Panc1 (cell line): ENCODE data around the gene MAP3K12. TPM values are rescaled to one million over a fixed set of nuclear protein-coding genes. Genes with fewer than 3 reads are reported as not detected.

Experiments
- ATAC-seq: fragments of 200-7000 bp; cut with Tn5 transposase; 2 replicates; pipeline ENCODE4 v1.9.1; 2020; ENCODE audit warnings: mild to moderate bottlenecking, moderate library complexity
- BruUV-seq: library from RNA; stranded (reverse); fragments of 400-500 nt; replicated peaks from 2 replicates; lab custom pipeline; 2021; lab: Mats Ljungman, UMichigan
- CTCF ChIA-PET: fragments of 300-600 bp; sonication (Branson Sonifier 250); formaldehyde crosslinking; loops from one replicate; lab custom pipeline; 2022; ENCODE audit warnings: antibody characterized with exemption; lab: Charles Lee
- POLR2A ChIA-PET: fragments of 300-600 bp; sonication (Branson Sonifier 250); formaldehyde crosslinking; loops from one replicate; lab custom pipeline; 2022; ENCODE audit warnings: antibody characterized with exemption; lab: Charles Lee
- DNase-seq: peaks from one replicate; pipeline ENCODE4 v3.0.0-alpha.2; 2010; ENCODE audit warnings: low read depth, low spot score
- H3K27ac ChIP-seq: 2 replicates; pipeline ENCODE4 v1.5.1; 2011; ENCODE audit warnings: mild to moderate bottlenecking, low read length, inconsistent platforms
- H3K27me3 ChIP-seq: fragments of 200-500 bp; sonication (Bioruptor generic); 2 replicates; pipeline ENCODE4 v1.6.0; 2014; ENCODE audit warnings: low read length, inconsistent platforms; ENCODE audit not compliant: control insufficient read depth, insufficient read depth
- H3K36me3 ChIP-seq: fragments of 200-500 bp; sonication (Bioruptor generic); 2 replicates; pipeline ENCODE4 v1.5.1; 2014; ENCODE audit warnings: inconsistent platforms, mild to moderate bottlenecking, low read length, moderate library complexity; ENCODE audit not compliant: control insufficient read depth, insufficient read depth
- H3K4me1 ChIP-seq: 2 replicates; pipeline ENCODE4 v1.5.1; 2011; ENCODE audit warnings: inconsistent platforms, mild to moderate bottlenecking, low read length, moderate library complexity; ENCODE audit not compliant: control insufficient read depth, insufficient read depth
- H3K4me3 ChIP-seq, 2 experiments: 2 replicates each; pipeline ENCODE4 v1.5.1; 2011 to 2012; ENCODE audit warnings: low read depth in 2 of 2, low read length in 2 of 2, mild to moderate bottlenecking in 2 of 2, inconsistent platforms in 1 of 2, moderate library complexity in 1 of 2
- H3K9me3 ChIP-seq: fragments of 200-500 bp; sonication (Bioruptor generic); 2 replicates; pipeline ENCODE4 v1.5.1; 2014; ENCODE audit warnings: low read depth, mild to moderate bottlenecking, inconsistent platforms, low read length, moderate library complexity; ENCODE audit not compliant: control insufficient read depth, insufficient read depth
- CTCF ChIP-seq: fragments of 450-650 bp; IDR thresholded peaks from 2 replicates; pipeline ENCODE4 v1.5.1; 2017; ENCODE audit warnings: mild to moderate bottlenecking
- POLR2AphosphoS5 ChIP-seq: IDR thresholded peaks from 2 replicates; pipeline ENCODE4 v1.6.1; 2012; ENCODE audit warnings: mild to moderate bottlenecking, low read depth, low read length, moderate library complexity
- SIN3A ChIP-seq: IDR thresholded peaks from 2 replicates; pipeline ENCODE4 v1.6.1; 2012; ENCODE audit warnings: low read depth, mild to moderate bottlenecking, low read length, moderate library complexity, borderline replicate concordance; ENCODE audit not compliant: insufficient read depth
- TCF7L2 ChIP-seq: IDR thresholded peaks from 2 replicates; pipeline ENCODE4 v1.6.1; 2011; ENCODE audit warnings: mild to moderate bottlenecking, low read depth, low read length, inconsistent platforms
- in situ Hi-C: cut with HindIII; loops from 2 replicates; pipeline ENCODE4 v1.10.0; 2016; ENCODE audit warnings: low sequenced_read_pairs, low pct_unique_long_range_greater_than_20kb
- intact Hi-C: fragments of 100-400 bp; cut with micrococcal nuclease; formaldehyde crosslinking; loops from one replicate; pipeline ENCODE4 v1.10.0; 2022; ENCODE audit not compliant: unreplicated experiment
- total RNA-seq: library from RNA; stranded (reverse); gene quantifications from one replicate; pipeline ENCODE4 v1.2.1, GENCODE V29; 2021; ENCODE audit not compliant: unreplicated experiment
- TF ChIP-seq, protein P1 (sequence below), 2 experiments: IDR thresholded peaks; 2 replicates each; pipeline ENCODE4 v1.6.1; 2011 to 2012; ENCODE audit warnings: low read depth in 2 of 2, control low read depth in 1 of 2, low read length in 1 of 2, mild to moderate bottlenecking in 1 of 2, moderate library complexity in 1 of 2; ENCODE audit not compliant: insufficient read depth in 1 of 2

The MAP3K12 gene
- total RNA-seq, 1 experiment from 2014 or later: 32.2 TPM

GRCh38 chr12:53518381-53518780 is 19.1 kb upstream of the MAP3K12 start:
- H3K4me1 ChIP-seq: no peaks in the 10 kb centered on the region
- ChIA-PET CTCF (no interaction called here), POLR2A (no interaction called here)
- H3K9me3 ChIP-seq: no peaks in the 10 kb centered on the region
- no peak overlapping the region for H3K4me3 ChIP-seq
- DNase-seq: no peak
- H3K27ac ChIP-seq: no peak overlapping the region
- in situ Hi-C loops: no loop called here
- H3K27me3 ChIP-seq: no peaks in the 10 kb centered on the region
- TF ChIP-seq, protein P1, sequence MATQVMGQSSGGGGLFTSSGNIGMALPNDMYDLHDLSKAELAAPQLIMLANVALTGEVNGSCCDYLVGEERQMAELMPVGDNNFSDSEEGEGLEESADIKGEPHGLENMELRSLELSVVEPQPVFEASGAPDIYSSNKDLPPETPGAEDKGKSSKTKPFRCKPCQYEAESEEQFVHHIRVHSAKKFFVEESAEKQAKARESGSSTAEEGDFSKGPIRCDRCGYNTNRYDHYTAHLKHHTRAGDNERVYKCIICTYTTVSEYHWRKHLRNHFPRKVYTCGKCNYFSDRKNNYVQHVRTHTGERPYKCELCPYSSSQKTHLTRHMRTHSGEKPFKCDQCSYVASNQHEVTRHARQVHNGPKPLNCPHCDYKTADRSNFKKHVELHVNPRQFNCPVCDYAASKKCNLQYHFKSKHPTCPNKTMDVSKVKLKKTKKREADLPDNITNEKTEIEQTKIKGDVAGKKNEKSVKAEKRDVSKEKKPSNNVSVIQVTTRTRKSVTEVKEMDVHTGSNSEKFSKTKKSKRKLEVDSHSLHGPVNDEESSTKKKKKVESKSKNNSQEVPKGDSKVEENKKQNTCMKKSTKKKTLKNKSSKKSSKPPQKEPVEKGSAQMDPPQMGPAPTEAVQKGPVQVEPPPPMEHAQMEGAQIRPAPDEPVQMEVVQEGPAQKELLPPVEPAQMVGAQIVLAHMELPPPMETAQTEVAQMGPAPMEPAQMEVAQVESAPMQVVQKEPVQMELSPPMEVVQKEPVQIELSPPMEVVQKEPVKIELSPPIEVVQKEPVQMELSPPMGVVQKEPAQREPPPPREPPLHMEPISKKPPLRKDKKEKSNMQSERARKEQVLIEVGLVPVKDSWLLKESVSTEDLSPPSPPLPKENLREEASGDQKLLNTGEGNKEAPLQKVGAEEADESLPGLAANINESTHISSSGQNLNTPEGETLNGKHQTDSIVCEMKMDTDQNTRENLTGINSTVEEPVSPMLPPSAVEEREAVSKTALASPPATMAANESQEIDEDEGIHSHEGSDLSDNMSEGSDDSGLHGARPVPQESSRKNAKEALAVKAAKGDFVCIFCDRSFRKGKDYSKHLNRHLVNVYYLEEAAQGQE (IDR thresholded peaks at IDR 0.05; ENCODE audit: insufficient read depth in 1 of 2, low read depth in 2 of 2, low read length in 1 of 2): no peak
- TF ChIP-seq POLR2AphosphoS5 (no peak), SIN3A (no peak)
- no TSS peak for BruUV-seq
- no peak for ATAC-seq
- intact Hi-C loops: no loop called here
- peaks cover 10% of the 10 kb centered on the region; the same call in 1 of the 2 replicates for H3K36me3 ChIP-seq

DNA sequence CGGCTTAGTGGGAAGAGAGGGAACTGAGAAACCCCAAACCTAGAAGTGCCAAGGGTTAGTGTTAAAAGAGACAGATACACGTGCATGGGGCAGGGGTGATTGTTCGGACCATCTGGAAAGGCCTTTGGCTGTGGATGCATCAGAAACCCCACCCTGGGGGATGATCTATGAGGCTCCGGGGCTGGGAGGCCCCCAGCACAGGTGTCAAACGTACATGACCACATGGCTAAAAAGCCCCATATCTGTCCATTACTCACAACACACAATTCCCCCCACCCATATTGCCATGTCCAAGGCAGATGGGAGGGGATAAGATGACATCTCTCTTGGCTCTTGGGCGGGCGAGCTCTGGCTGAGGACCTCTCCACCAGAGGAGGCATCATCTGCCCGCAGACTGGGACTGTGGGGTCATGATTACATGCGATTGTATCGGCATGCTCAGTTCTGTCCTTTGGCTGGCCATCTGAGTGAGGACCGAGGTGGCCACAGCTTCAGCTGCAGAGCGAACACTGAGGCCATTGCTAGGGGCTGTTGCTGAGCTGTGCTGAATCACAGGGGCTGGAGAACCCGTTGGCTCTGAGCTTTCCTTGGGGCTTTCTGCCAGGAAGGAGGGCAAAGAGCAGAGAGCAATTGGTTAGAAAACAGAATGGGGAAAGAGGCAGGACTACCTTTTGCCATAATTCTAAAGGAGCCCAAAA is 17.6 kb upstream of the MAP3K12 start:
- CTCF ChIA-PET: no interaction called here
- intact Hi-C loops (no loop called here), in situ Hi-C loops (no loop called here)
- no TSS peak for BruUV-seq
- POLR2A ChIA-PET: no interaction called here
- DNase-seq (no peak), ATAC-seq (no peak)
- Histone ChIP-seq H3K36me3 (peaks cover 12% of the 10 kb centered on the region; the same call in 1 of the 2 replicates), H3K4me1 (no peaks in the 10 kb centered on the region), H3K9me3 (no peaks in the 10 kb centered on the region), H3K27ac (no peak overlapping the region), H3K4me3 (no peak overlapping the region), H3K27me3 (no peaks in the 10 kb centered on the region)
- TF ChIP-seq POLR2AphosphoS5: no peak
- no peak for TF ChIP-seq CTCF
- TF ChIP-seq TCF7L2: no peak
- TF ChIP-seq, protein P1 (IDR thresholded peaks at IDR 0.05; ENCODE audit: insufficient read depth in 1 of 2, low read depth in 2 of 2, low read length in 1 of 2): no peak
- TF ChIP-seq SIN3A: no peak
